ENCODE measurements around the gene SPATA31D4.
"Not testable (repeated sequence)": the region's sequence is repeated elsewhere in the genome, so short reads cannot be mapped to it uniquely, and the experiment has no call there.

Gene SPATA31D4

GRCh38 chr9:81928305-81928704 lies at the start of gene SPATA31D4:
Gene SPATA31D4 (plus strand): TSS chr9:81928428. CDS start chr9:81928514, 86 bp downstream.
- DNase-seq (ENCODE audit: low read depth); H3K4me3 ChIP-seq (ENCODE audit: low read depth, low read length): not testable (repeated sequence)

DNA sequence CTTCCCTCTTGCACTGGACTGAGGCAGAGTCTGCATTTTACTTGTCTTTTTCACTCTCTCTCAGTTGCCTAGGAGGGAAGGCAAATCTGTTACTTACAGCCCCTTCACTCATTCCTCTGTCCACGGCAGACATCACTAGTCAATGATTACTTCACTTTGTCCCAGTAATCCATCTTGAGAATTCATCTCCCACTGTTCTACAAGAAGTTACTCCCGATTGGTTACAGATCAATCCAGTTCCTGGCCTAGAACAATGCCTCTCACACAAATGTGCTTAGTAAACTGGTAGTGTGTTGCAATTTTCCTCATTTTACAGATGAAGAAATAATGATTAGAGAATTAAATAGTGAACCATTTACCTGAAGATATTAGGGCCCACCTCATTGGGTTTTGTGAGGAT lies 49.7 kb upstream of the SPATA31D4 start:
- TF ChIP-seq CTCF (IDR thresholded peaks at IDR 0.05; ENCODE audit: control insufficient read depth, extremely low read depth, insufficient read depth), result no peak
- no peak for DNase-seq (ENCODE audit: low read depth)
- no peak overlapping the region for H3K4me3 ChIP-seq (ENCODE audit: low read depth, low read length)

DNA sequence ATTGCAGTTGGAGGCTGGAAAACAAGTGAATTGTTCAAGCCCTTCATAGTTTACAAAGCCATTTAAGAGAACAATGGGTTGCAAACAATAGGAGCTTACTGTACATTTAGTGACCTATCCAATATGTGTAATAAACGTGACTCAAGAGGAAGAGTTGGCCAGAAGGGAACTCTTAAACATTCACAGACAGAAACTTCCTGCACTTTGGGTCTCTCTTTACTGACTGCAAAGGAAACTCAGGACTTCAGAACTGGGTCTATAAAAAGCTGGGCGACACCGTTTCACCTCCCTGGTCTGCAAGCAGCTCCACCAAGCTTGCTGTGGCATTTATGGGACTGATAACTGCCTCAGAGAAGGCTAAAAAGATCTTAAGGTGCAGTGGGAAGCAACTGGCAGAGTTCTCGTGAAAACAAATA lies 48.7 kb upstream of the SPATA31D4 start:
- TF ChIP-seq CTCF (IDR thresholded peaks at IDR 0.05; ENCODE audit: control insufficient read depth, extremely low read depth, insufficient read depth), result 0 out of 2 replicates have a peak, but pooled peaks have one; percentile 2
- DNase-seq (ENCODE audit: low read depth), result peak; percentile 54

GRCh38 chr9:81885602-81886001 lies 42.6 kb upstream of the SPATA31D4 start:
- H3K4me3 ChIP-seq (ENCODE audit: low read depth, low read length), result no peak overlapping the region
- no peak for TF ChIP-seq CTCF (IDR thresholded peaks at IDR 0.05; ENCODE audit: control insufficient read depth, extremely low read depth, insufficient read depth)
- no peak for DNase-seq (ENCODE audit: low read depth)

More for the DNA sequence above, 48.7 kb upstream of the SPATA31D4 start:
- H3K4me3 ChIP-seq (ENCODE audit: low read depth, low read length), result no peak overlapping the region

- TF ChIP-seq CTCF (IDR thresholded peaks at IDR 0.05; ENCODE audit: control insufficient read depth, extremely low read depth, insufficient read depth), result no peak
- no peak overlapping the region for H3K4me3 ChIP-seq (ENCODE audit: low read depth, low read length)
- no peak for DNase-seq (ENCODE audit: low read depth)
These were observed 41.6 kb upstream of the SPATA31D4 start for GRCh38 chr9:81886665-81887064.

- TF ChIP-seq CTCF (IDR thresholded peaks at IDR 0.05; ENCODE audit: control insufficient read depth, extremely low read depth, insufficient read depth), result no peak
- no peak for DNase-seq (ENCODE audit: low read depth)
- no peak overlapping the region for H3K4me3 ChIP-seq (ENCODE audit: low read depth, low read length)
These were observed 38.1 kb upstream of the SPATA31D4 start for GRCh38 chr9:81890104-81890503.

- DNase-seq (ENCODE audit: low read depth), result no peak
- no peak for TF ChIP-seq CTCF (IDR thresholded peaks at IDR 0.05; ENCODE audit: control insufficient read depth, extremely low read depth, insufficient read depth)
- H3K4me3 ChIP-seq (ENCODE audit: low read depth, low read length), result no peak overlapping the region
These were observed 35.8 kb upstream of the SPATA31D4 start for GRCh38 chr9:81892440-81892839.

Measured in LNCaP clone FGC (cell line).